ENCODE data around the gene RMDN3. TPM values are rescaled to one million over a fixed set of nuclear protein-coding genes. Genes with fewer than 3 reads are reported as not detected.
A peak's percentile ranks its signal among the peaks of the same experiment; 100 is the strongest.

The RMDN3 gene
- polyA plus RNA-seq, 2 donors: 18.0 to 21.6 TPM

DNA sequence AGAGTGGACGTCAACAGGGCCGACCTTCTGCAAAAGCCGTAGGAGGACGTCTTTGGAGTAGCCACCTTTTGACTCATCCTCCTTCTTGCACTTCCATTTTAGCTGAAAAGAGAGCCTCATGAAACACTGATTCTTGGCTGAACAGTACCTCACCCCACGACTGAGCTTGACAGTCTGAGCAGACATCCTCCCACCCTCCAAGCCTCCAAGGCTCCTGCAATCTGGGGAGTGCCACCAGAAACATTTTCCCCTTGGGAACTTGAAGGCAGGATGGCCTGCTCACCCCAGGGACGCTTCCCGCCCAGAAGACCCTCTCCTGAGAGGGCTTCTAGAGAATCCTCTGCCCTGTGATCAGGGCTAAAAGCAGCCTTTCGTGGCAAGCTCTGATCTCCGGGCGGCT lies 20.0 kb upstream of the RMDN3 start:
- H3K9me3 ChIP-seq (ENCODE audit: control insufficient read depth in 2 of 2, insufficient read depth in 1 of 2, low read depth in 1 of 2, low read length in 1 of 2): peaks cover 0 to 2% of the 10 kb centered on the region in 2 donors
- H3K36me3 ChIP-seq (ENCODE audit: control insufficient read depth in 2 of 2, insufficient read depth in 2 of 2, low read length in 1 of 2): peaks cover 14 to 47% of the 10 kb centered on the region in 2 donors
- 86 to 94% methylated on average over 10 of the region's 10 CpGs for WGBS, 2 donors
- no peak overlapping the region for H3K4me3 ChIP-seq (ENCODE audit: low read depth in 1 of 2, low read length in 2 of 2)
- H3K27me3 ChIP-seq (ENCODE audit: control insufficient read depth in 1 of 2, insufficient read depth in 2 of 2, low read length in 2 of 2): no peaks in the 10 kb centered on the region
- peaks cover 3 to 20% of the 10 kb centered on the region in 2 donors for H3K4me1 ChIP-seq (ENCODE audit: control insufficient read depth in 2 of 2, insufficient read depth in 2 of 2, low read length in 1 of 2)
- H3K27ac ChIP-seq (ENCODE audit: low read depth in 2 of 2, low read length in 1 of 2): no peak overlapping the region

DNA sequence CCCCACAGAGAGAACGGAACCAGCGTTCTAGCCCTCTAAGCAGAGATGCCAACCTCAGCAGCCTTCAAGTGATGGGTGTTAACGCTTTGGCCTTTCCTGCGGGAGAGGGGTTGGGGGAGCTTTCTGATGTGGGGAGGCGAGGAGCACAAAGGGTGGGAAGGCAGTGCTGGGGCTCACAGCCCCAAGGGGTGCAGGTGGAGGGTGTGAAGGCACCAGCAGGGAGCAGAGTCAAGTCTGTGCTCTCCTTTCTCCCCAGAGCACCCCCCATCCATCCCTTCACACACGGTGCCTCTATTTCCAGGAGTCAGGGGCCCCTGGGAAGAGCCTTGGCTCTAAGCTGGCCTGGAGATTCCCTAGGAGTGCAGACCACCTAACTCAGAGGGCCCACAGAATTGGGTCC lies 18.8 kb upstream of the RMDN3 start:
- Histone ChIP-seq H3K36me3 (ENCODE audit: control insufficient read depth in 2 of 2, insufficient read depth in 2 of 2, low read length in 1 of 2) (peaks cover 14 to 38% of the 10 kb centered on the region in 2 donors), H3K27ac (ENCODE audit: low read depth in 2 of 2, low read length in 1 of 2) (peak overlapping the region in 1 of 2 donors; percentile 24), H3K27me3 (ENCODE audit: control insufficient read depth in 1 of 2, insufficient read depth in 2 of 2, low read length in 2 of 2) (no peaks in the 10 kb centered on the region), H3K4me3 (ENCODE audit: low read depth in 1 of 2, low read length in 2 of 2) (no peak overlapping the region), H3K4me1 (ENCODE audit: control insufficient read depth in 2 of 2, insufficient read depth in 2 of 2, low read length in 1 of 2) (peaks cover 3 to 29% of the 10 kb centered on the region in 2 donors), H3K9me3 (ENCODE audit: control insufficient read depth in 2 of 2, insufficient read depth in 1 of 2, low read depth in 1 of 2, low read length in 1 of 2) (peaks cover 0 to 2% of the 10 kb centered on the region in 2 donors)
- 95% methylated on average over 6 of the region's 6 CpGs for WGBS, 2 donors

DNA sequence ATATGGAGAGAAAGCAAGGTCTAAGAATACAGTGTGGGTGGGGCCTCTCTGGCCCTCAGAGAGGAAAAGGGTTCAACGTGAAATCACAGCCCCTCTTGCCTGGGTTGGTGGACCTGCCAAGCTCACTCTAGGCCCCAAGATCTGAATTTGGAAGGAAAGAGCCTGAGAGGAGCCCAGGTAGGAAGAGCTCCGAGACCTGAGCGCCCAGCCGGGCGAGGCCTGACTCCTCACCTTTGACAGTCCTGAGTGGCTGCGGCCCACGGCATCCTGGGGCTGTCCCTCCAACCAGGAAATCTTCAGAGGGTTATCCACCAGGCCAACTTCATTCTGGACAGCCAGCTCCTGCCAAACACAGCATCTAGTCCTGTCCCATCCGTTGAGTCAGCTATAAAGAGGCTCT lies 18.4 kb upstream of the RMDN3 start:
- Histone ChIP-seq H3K4me3 (ENCODE audit: low read depth in 1 of 2, low read length in 2 of 2) (no peak overlapping the region), H3K9me3 (ENCODE audit: control insufficient read depth in 2 of 2, insufficient read depth in 1 of 2, low read depth in 1 of 2, low read length in 1 of 2) (peaks cover 0 to 2% of the 10 kb centered on the region in 2 donors), H3K4me1 (ENCODE audit: control insufficient read depth in 2 of 2, insufficient read depth in 2 of 2, low read length in 1 of 2) (peaks cover 3 to 33% of the 10 kb centered on the region in 2 donors), H3K27ac (ENCODE audit: low read depth in 2 of 2, low read length in 1 of 2) (peak overlapping the region in 1 of 2 donors; percentile 18), H3K27me3 (ENCODE audit: control insufficient read depth in 1 of 2, insufficient read depth in 2 of 2, low read length in 2 of 2) (no peaks in the 10 kb centered on the region), H3K36me3 (ENCODE audit: control insufficient read depth in 2 of 2, insufficient read depth in 2 of 2, low read length in 1 of 2) (peaks cover 14 to 37% of the 10 kb centered on the region in 2 donors)
- WGBS, 2 donors: 89 to 91% methylated on average over 8 of the region's 8 CpGs

DNA sequence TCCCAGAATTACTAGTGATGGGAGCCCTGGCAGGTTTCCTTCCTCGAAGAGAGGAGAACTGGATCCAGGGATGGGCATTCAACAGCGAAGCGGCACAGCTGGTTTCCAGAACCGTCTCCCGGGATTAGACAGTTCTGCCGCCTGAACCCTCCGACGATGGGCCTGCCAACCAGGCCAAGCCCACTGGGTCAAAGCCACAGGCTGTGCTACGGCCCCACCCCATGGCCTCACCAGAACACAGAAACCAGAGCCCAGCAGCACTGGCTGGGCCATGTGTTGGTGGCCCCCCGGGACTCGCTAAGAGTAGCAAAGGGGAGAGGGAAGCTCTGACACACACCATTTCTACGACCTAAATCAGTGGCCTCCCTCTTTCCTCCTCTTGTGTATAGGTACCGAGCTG lies 17.0 kb upstream of the RMDN3 start:
- H3K4me1 ChIP-seq (ENCODE audit: control insufficient read depth in 2 of 2, insufficient read depth in 2 of 2, low read length in 1 of 2): peaks cover 6 to 46% of the 10 kb centered on the region in 2 donors
- peaks cover 14 to 47% of the 10 kb centered on the region in 2 donors for H3K36me3 ChIP-seq (ENCODE audit: control insufficient read depth in 2 of 2, insufficient read depth in 2 of 2, low read length in 1 of 2)
- H3K27ac ChIP-seq (ENCODE audit: low read depth in 2 of 2, low read length in 1 of 2): peak overlapping the region in 1 of 2 donors; percentile 45
- peak overlapping the region; percentile 12 to 55 for H3K4me3 ChIP-seq (ENCODE audit: low read depth in 1 of 2, low read length in 2 of 2)
- 58 to 74% methylated on average over 13 of the region's 13 CpGs for WGBS, 2 donors
- H3K9me3 ChIP-seq (ENCODE audit: control insufficient read depth in 2 of 2, insufficient read depth in 1 of 2, low read depth in 1 of 2, low read length in 1 of 2): peaks cover 0 to 2% of the 10 kb centered on the region in 2 donors
- H3K27me3 ChIP-seq (ENCODE audit: control insufficient read depth in 1 of 2, insufficient read depth in 2 of 2, low read length in 2 of 2): no peaks in the 10 kb centered on the region

DNA sequence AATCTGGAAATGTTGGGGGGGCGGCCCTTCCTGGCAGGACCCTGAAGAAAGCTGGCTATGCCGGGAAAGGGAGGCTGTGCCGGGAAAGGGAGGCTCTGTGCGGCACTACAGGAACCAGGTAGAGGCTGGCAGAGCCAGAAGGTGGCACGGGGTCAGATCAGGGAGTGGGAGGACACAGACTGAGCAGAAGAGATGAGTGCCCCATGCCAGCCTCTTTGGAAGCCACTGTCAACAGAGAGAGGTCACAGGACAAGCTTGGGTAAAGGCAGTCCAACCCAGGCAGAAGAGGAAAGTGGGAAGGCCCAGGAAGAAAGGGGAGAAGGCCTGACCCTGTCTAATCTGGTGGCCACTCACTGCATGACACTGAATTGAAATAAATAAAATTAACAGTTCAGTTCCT lies 16.2 kb upstream of the RMDN3 start:
- H3K27ac ChIP-seq (ENCODE audit: low read depth in 2 of 2, low read length in 1 of 2): peak overlapping the region; percentile 98
- H3K4me1 ChIP-seq (ENCODE audit: control insufficient read depth in 2 of 2, insufficient read depth in 2 of 2, low read length in 1 of 2): peaks cover 6 to 49% of the 10 kb centered on the region in 2 donors
- H3K36me3 ChIP-seq (ENCODE audit: control insufficient read depth in 2 of 2, insufficient read depth in 2 of 2, low read length in 1 of 2): peaks cover 14 to 47% of the 10 kb centered on the region in 2 donors
- H3K27me3 ChIP-seq (ENCODE audit: control insufficient read depth in 1 of 2, insufficient read depth in 2 of 2, low read length in 2 of 2): no peaks in the 10 kb centered on the region
- H3K9me3 ChIP-seq (ENCODE audit: control insufficient read depth in 2 of 2, insufficient read depth in 1 of 2, low read depth in 1 of 2, low read length in 1 of 2): peaks cover 0 to 2% of the 10 kb centered on the region in 2 donors
- H3K4me3 ChIP-seq (ENCODE audit: low read depth in 1 of 2, low read length in 2 of 2): peak overlapping the region; percentile 53 to 55
- WGBS, 2 donors: 92 to 93% methylated on average over 5 of the region's 5 CpGs

DNA sequence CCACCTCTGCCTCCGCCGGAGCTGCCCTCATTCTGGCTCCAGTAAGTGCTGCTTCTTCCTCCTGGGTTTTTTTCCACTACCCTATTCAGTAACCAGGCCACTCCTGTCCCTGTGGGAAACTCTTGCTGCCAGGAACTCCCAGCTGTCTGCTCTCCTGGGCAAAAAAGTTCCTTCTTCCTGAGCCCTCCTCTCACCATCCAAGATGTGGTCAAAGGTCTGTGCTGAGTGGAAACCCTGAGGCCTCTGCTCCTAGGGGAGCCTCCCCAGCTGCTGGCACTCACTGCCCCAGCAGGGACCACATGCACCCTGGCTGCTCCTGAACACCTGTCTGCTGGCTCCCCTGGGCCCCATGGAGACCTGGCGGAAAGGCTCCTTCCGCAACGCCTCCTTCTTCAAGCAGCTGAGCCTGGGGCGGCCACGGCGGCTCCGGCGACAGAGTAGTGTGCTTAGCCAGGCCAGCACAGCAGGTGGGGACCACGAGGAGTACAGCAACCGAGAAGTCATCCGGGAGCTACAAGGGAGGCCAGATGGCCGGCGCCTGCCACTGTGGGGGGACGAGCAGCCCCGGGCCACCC lies 15.2 kb upstream of the RMDN3 start:
- Histone ChIP-seq H3K9me3 (ENCODE audit: control insufficient read depth in 2 of 2, insufficient read depth in 1 of 2, low read depth in 1 of 2, low read length in 1 of 2) (peaks cover 0 to 2% of the 10 kb centered on the region in 2 donors), H3K4me1 (ENCODE audit: control insufficient read depth in 2 of 2, insufficient read depth in 2 of 2, low read length in 1 of 2) (peaks cover 6 to 57% of the 10 kb centered on the region in 2 donors), H3K27ac (ENCODE audit: low read depth in 2 of 2, low read length in 1 of 2) (peak overlapping the region; percentile 98), H3K36me3 (ENCODE audit: control insufficient read depth in 2 of 2, insufficient read depth in 2 of 2, low read length in 1 of 2) (peaks cover 14 to 47% of the 10 kb centered on the region in 2 donors), H3K27me3 (ENCODE audit: control insufficient read depth in 1 of 2, insufficient read depth in 2 of 2, low read length in 2 of 2) (no peaks in the 10 kb centered on the region), H3K4me3 (ENCODE audit: low read depth in 1 of 2, low read length in 2 of 2) (peak overlapping the region; percentile 53 to 55)
- 60 to 62% methylated on average over 17 of the region's 17 CpGs for WGBS, 2 donors

DNA sequence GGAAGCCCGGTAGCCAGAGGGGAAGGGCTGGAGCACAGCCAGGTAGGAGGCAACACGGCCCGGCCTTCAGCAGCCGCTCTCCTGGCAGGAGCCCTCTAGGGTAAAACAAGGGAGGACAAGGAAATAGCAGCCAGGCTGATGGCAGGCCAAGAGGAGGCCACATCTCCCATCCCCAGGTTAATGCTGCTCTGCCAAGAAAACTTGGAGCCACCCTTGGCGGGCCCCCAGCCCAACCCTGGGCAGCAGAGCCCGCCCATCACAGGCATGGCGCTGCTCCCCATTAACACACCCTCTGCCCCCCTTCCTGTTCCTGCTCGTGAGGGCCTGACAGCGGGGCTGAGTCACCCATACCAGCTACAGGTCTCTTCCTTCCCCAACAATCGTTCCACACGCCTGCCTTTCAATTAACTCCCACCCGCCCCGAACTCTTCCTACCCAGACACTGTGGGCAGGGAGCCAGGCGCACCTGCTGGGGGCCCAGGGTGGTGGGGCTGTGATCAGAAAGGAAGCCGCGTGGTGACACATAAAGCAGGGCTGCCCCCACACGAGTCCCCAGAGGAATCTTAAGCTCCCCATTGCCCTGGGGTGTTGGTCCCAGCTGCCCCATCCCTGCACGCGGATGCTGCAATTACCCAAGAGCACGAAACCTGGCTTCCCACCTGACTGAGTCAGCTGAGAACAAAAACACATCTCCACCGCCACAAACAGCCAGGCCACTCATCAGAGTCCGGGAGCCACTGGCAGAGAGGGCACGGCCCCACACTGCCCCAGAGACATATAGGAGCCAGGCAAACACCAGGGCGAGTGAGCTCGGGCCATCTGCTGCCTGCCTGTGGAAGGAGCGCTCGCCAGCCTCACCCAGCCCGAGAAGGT lies 14.5 kb upstream of the RMDN3 start, which contains the start of gene C15orf62:
Gene C15orf62 (plus strand): TSS at position 707 of the 873 bp plus-strand sequence. CDS start 516 bp downstream, outside the sequence.
- Histone ChIP-seq H3K4me3 (ENCODE audit: low read depth in 1 of 2, low read length in 2 of 2) (peak within 1 kb of the TSS; percentile 53 to 55), H3K27me3 (ENCODE audit: control insufficient read depth in 1 of 2, insufficient read depth in 2 of 2, low read length in 2 of 2) (no peaks in the 10 kb centered on the region), H3K36me3 (ENCODE audit: control insufficient read depth in 2 of 2, insufficient read depth in 2 of 2, low read length in 1 of 2) (peaks cover 14 to 40% of the 10 kb centered on the region in 2 donors), H3K9me3 (ENCODE audit: control insufficient read depth in 2 of 2, insufficient read depth in 1 of 2, low read depth in 1 of 2, low read length in 1 of 2) (peaks cover 0 to 2% of the 10 kb centered on the region in 2 donors), H3K27ac (ENCODE audit: low read depth in 2 of 2, low read length in 1 of 2) (peak within 1 kb of the TSS; percentile 98), H3K4me1 (ENCODE audit: control insufficient read depth in 2 of 2, insufficient read depth in 2 of 2, low read length in 1 of 2) (peaks cover 6 to 57% of the 10 kb centered on the region in 2 donors)
- 32 to 39% methylated on average over 28 of the region's 28 CpGs for WGBS, 2 donors

DNA sequence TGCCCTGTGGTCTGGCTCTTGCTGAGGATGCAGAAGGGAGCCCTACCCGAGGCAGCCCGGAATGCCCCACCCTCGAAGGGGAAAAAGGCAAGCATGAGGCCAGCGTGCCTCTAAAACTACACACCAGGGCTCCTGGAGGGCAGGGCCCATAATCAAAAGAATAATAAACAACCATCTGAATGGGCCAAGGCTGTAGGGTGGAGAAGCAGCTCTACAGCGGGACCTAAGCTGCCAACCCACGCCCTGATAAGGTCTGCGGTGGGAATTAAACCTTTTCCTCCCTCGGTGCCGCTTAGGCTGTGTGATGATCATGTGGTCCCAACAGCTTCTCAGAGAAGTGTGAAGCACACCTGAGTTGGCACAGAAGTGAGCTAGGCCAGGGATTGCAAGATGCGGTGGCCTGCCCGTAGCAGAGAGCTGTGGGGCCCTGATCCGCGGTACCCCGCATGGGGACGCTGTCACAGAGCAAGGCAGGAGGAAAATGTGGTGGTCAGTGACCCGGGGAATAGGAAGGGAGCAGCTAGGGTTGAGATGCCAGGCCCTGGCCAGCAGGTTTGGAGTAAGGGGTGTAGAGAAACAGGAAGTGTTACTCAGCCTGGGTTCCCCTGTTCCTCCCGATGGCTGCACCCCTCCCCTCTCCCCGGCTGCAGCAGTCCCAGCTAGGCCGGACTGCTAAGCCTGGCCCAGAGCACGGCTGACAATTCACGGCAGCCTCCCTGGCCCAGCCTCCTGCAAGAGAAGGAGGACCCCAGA lies 13.6 kb upstream of the RMDN3 start:
- H3K9me3 ChIP-seq (ENCODE audit: control insufficient read depth in 2 of 2, insufficient read depth in 1 of 2, low read depth in 1 of 2, low read length in 1 of 2): peaks cover 0 to 2% of the 10 kb centered on the region in 2 donors
- no peaks in the 10 kb centered on the region for H3K27me3 ChIP-seq (ENCODE audit: control insufficient read depth in 1 of 2, insufficient read depth in 2 of 2, low read length in 2 of 2)
- H3K4me3 ChIP-seq (ENCODE audit: low read depth in 1 of 2, low read length in 2 of 2): peak overlapping the region; percentile 2 to 17
- peaks cover 8 to 32% of the 10 kb centered on the region in 2 donors for H3K36me3 ChIP-seq (ENCODE audit: control insufficient read depth in 2 of 2, insufficient read depth in 2 of 2, low read length in 1 of 2)
- WGBS, 2 donors: 42 to 45% methylated on average over 21 of the region's 21 CpGs
- peaks cover 12 to 57% of the 10 kb centered on the region in 2 donors for H3K4me1 ChIP-seq (ENCODE audit: control insufficient read depth in 2 of 2, insufficient read depth in 2 of 2, low read length in 1 of 2)
- H3K27ac ChIP-seq (ENCODE audit: low read depth in 2 of 2, low read length in 1 of 2): peak overlapping the region; percentile 98

Data from esophagus (tissue), 2 donors.